Cardiac muscle cell (in vitro differentiated cells and primary cell): Measurements from ENCODE around the gene ALS2. TPM values are rescaled to one million over a fixed set of nuclear protein-coding genes. Genes with fewer than 3 reads are reported as not detected.
"Not testable (repeated sequence)": the region's sequence is repeated elsewhere in the genome, so short reads cannot be mapped to it uniquely, and the experiment has no call there.

Experiments used
- DNase-seq, 2 donors: peaks; one replicate each; pipeline versions ENCODE4 v3.0.0 to v3.0.0-alpha.2; 2010 to 2017; ENCODE audit warnings: low read depth in 1 of 2, low spot score in 1 of 2
- H3K27ac ChIP-seq: fragments of 200-600 bp; sonication (generic); 2 replicates; pipeline ENCODE4 v1.5.1; 2016
- H3K27me3 ChIP-seq: fragments of 200-600 bp; sonication (generic); 2 replicates; pipeline ENCODE4 v1.6.0; 2016; ENCODE audit warnings: control low read depth
- H3K36me3 ChIP-seq: fragments of 200-600 bp; sonication (generic); 2 replicates; pipeline ENCODE4 v1.5.1; 2016; ENCODE audit warnings: control low read depth
- H3K4me1 ChIP-seq: fragments of 200-600 bp; sonication (generic); 2 replicates; pipeline ENCODE4 v1.8.1; 2017; ENCODE audit warnings: low read depth, mild to moderate bottlenecking, mixed run types
- H3K4me3 ChIP-seq: fragments of 200-600 bp; sonication (generic); 2 replicates; pipeline ENCODE4 v1.5.1; 2016; ENCODE audit warnings: mild to moderate bottlenecking
- H3K9me3 ChIP-seq: fragments of 200-600 bp; sonication (generic); 2 replicates; pipeline ENCODE4 v1.5.1; 2017; ENCODE audit warnings: low read depth, mild to moderate bottlenecking, control low read depth
- polyA plus RNA-seq: library from polyadenylated mRNA; unstranded; fragments of >200 nt; fragmentation: Nextera tagmentation; extraction: Ambion mirVana; gene quantifications from 2 replicates; pipeline ENCODE4 v1.2.1, GENCODE V29; 2016
- total RNA-seq: library from RNA; depleted of rRNA; stranded (reverse); fragments of >200 nt; gene quantifications from 2 replicates; pipeline ENCODE4 v1.2.3, GENCODE V29; 2016
- TF ChIP-seq, protein P1 (sequence below): IDR thresholded peaks from 2 replicates; pipeline ENCODE4 v1.5.1; 2012; ENCODE audit warnings: low read depth, mild to moderate bottlenecking, low read length

The ALS2 gene
- total and polyA plus RNA-seq, 2 experiments from 2014 or later, result 12.1 to 24.2 TPM

GRCh38 chr2:201807452-201807999 lies 26.8 kb upstream of the ALS2 start:
- Histone ChIP-seq H3K27me3 (peaks cover 5% of the 10 kb centered on the region), H3K9me3 (no peaks in the 10 kb centered on the region), H3K4me3 (no peak overlapping the region), H3K4me1 (no peaks in the 10 kb centered on the region), H3K27ac (no peak overlapping the region), H3K36me3 (no peaks in the 10 kb centered on the region)
- TF ChIP-seq, protein P1, sequence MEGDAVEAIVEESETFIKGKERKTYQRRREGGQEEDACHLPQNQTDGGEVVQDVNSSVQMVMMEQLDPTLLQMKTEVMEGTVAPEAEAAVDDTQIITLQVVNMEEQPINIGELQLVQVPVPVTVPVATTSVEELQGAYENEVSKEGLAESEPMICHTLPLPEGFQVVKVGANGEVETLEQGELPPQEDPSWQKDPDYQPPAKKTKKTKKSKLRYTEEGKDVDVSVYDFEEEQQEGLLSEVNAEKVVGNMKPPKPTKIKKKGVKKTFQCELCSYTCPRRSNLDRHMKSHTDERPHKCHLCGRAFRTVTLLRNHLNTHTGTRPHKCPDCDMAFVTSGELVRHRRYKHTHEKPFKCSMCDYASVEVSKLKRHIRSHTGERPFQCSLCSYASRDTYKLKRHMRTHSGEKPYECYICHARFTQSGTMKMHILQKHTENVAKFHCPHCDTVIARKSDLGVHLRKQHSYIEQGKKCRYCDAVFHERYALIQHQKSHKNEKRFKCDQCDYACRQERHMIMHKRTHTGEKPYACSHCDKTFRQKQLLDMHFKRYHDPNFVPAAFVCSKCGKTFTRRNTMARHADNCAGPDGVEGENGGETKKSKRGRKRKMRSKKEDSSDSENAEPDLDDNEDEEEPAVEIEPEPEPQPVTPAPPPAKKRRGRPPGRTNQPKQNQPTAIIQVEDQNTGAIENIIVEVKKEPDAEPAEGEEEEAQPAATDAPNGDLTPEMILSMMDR, result no peak
- DNase-seq, result peak in 1 of 2 donors; percentile 62

- peak in 1 of 2 donors; percentile 73 for DNase-seq
- no peaks in the 10 kb centered on the region for H3K9me3 ChIP-seq
- no peaks in the 10 kb centered on the region for H3K4me1 ChIP-seq
- no peak within 1 kb of the TSS for H3K4me3 ChIP-seq
- H3K27ac ChIP-seq, result no peak within 1 kb of the TSS
- H3K36me3 ChIP-seq, result no peaks in the 10 kb centered on the region
- TF ChIP-seq, protein P1, result no peak
- peaks cover 5% of the 10 kb centered on the region for H3K27me3 ChIP-seq
Measured at GRCh38 chr2:201806442-201807170, 25.9 kb upstream of the ALS2 start, which contains the start of gene CDK15. CDK15 (plus strand) TSS chr2:201806537; CDS start chr2:201806665, 128 bp downstream.

DNA sequence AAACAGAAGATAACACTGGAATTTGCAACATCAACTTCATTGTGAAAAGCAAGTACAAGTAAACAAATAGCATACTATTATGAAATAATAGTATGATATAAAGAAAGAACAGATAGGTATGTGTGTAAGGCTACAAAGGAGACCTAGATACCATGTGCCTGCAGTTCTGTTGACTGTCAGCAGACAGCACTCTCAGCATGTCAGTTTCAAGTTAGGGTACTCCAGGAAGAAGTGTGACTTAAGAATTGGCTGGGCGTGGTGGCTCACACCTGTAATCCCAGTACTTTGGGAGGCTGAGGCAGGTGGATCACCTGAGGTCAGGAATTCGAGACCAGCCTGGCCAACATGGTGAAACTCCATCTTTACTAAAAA lies 18.2 kb upstream of the ALS2 start:
- not testable (repeated sequence) for H3K27ac ChIP-seq, H3K27me3 ChIP-seq

DNA sequence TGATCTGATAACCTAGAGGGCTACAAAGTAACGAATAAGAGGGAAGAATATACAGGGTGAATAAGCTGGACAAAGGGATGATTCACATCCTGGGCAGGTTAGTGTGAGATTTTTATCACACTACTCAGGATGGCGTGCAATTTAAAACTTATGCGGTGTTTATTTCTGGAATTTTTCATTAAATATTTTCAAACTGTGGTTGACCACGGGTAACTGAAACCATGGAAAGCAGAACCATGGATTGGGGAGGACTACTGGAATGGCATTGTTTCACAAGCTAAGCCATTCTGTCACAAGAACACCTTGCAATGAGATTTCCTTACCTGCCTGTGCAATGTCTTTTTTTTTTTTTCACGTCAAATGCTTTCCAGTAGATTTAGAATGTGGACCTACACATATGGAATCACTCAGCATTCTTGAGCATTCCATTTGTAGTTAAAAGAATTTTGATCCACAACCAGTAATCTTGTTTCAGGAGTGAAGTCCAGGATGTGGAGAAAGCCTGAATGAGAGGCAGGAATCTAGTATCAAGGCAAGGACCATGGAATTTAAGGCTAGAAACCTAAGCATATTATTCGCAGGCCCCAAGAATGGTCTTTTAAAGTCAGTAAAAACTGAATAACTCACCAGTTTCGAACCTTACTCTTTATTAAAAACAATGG lies 17.6 kb upstream of the ALS2 start:
- TF ChIP-seq, protein P1, result no peak
- DNase-seq, result peak in 1 of 2 donors; percentile 39
- Histone ChIP-seq H3K4me3 (no peak overlapping the region), H3K27ac (no peak overlapping the region), H3K36me3 (no peaks in the 10 kb centered on the region), H3K27me3 (no peaks in the 10 kb centered on the region), H3K4me1 (no peaks in the 10 kb centered on the region), H3K9me3 (no peaks in the 10 kb centered on the region)

More for the DNA sequence above, 18.2 kb upstream of the ALS2 start:
- H3K4me3 ChIP-seq, H3K4me1 ChIP-seq, H3K9me3 ChIP-seq, H3K36me3 ChIP-seq: not testable (repeated sequence)
- DNase-seq, result peak in 1 of 2 donors; percentile 38
- TF ChIP-seq, protein P1, result peak; percentile 27

DNA sequence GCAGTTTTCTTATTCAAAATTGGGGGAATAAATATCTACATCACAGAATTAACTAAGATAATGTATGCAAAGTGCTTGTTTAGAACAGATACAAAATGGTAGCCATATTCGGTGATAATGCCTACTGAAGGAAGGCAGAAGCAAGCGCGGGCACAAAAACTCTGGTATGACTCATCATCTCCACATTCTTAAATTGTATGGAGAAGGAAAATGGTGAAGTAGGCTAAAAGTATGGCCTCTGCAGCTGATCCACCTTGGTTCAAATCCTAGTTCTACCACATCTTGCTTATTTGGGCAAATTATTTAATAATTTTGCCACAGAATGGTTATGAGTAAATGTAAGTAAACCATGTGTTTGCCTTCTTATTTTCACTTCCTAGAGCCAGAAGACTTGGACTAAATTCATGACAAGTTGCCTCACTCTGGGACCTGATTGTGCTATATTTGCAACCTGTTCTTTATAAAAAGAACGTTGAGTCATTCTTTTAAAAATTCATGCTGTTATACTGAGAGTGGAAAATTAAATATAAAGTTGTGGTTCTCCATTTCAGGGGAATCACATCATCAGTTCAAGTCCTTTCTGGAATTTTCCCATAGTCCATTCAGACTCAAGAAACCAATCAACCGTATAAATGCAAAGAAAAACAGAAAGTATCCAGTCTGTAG lies 16.6 kb upstream of the ALS2 start:
- Histone ChIP-seq H3K9me3 (no peaks in the 10 kb centered on the region), H3K27me3 (no peaks in the 10 kb centered on the region), H3K4me3 (no peak overlapping the region), H3K4me1 (no peaks in the 10 kb centered on the region), H3K27ac (no peak overlapping the region), H3K36me3 (no peaks in the 10 kb centered on the region)
- TF ChIP-seq, protein P1, result no peak
- no peak for DNase-seq
